ENCODE results near the gene RPS6KL1.

- TF ChIP-seq EZH2 (IDR thresholded peaks at IDR 0.05) (no peak), CTCF (IDR thresholded peaks at IDR 0.05) (no peak)
Measured at GRCh38 chr14:74881431-74882102, 41.5 kb downstream of the RPS6KL1 start, which contains the start of gene DLST.

Measured in neural progenitor cell (in vitro differentiated cells).